Measurements from ENCODE around the gene NOP14.

- TF ChIP-seq POLR2AphosphoS5 (IDR thresholded peaks at IDR 0.05; ENCODE audit: low read depth, low read length) = no peak
- no peak for TF ChIP-seq POLR2A (IDR thresholded peaks at IDR 0.05; ENCODE audit: low read depth, low read length)
Measured at GRCh38 chr4:2977211-2978088, 14.2 kb upstream of the NOP14 start.

Data from GM12892 (cell line).